Endothelial cell of umbilical vein (primary cell): ENCODE measurements around the gene ZSWIM5. TPM values are rescaled to one million over a fixed set of nuclear protein-coding genes. Genes with fewer than 3 reads are reported as not detected.

Experiments used
- BruUV-seq: library from RNA; stranded (reverse); fragments of 400-500 nt; replicated peaks from 2 replicates; lab custom pipeline; 2021; lab: Mats Ljungman, UMichigan
- CTCF ChIA-PET: fragments of 300-600, 350-600 bp; sonication (Branson Sonifier 250); formaldehyde crosslinking; loops from one replicate; lab custom pipeline; 2021; ENCODE audit warnings: antibody characterized with exemption, inconsistent platforms; lab: Charles Lee
- POLR2A ChIA-PET: fragments of 300-600, 350-600 bp; sonication (Branson Sonifier 250); formaldehyde crosslinking; loops from one replicate; lab custom pipeline; 2021; ENCODE audit warnings: antibody characterized with exemption, inconsistent platforms; lab: Charles Lee
- DNase-seq: peaks from one replicate; pipeline ENCODE4 v3.0.0-alpha.2; 2011; ENCODE audit warnings: low read depth, low spot score
- FAIRE-seq: peaks from 2 replicates; lab custom pipeline; 2011; peaks lifted over from hg19 to GRCh38; lab: Jason Lieb, UNC
- H2AFZ ChIP-seq: 2 replicates; pipeline ENCODE4 v1.6.0; 2012; ENCODE audit warnings: low read depth, low read length, control low read depth, inconsistent platforms
- H3K27ac ChIP-seq: 2 replicates; pipeline ENCODE4 v1.5.1; 2011; ENCODE audit warnings: low read depth, mild to moderate bottlenecking, control low read depth, low read length, moderate library complexity; ENCODE audit not compliant: insufficient read depth
- H3K27me3 ChIP-seq, 2 experiments: 2 replicates each; pipeline versions ENCODE4 v1.6.0 to v1.6.1; 2011; ENCODE audit warnings: low read length in 2 of 2, mixed read lengths in 1 of 2; ENCODE audit not compliant: control insufficient read depth in 2 of 2, insufficient read depth in 2 of 2
- H3K36me3 ChIP-seq, 2 experiments: 2 replicates in 1 of 2; 3 replicates in 1 of 2; pipeline ENCODE4 v1.5.1; 2011; ENCODE audit warnings: low read length in 2 of 2, mild to moderate bottlenecking in 1 of 2, moderate library complexity in 1 of 2; ENCODE audit not compliant: control insufficient read depth in 2 of 2, insufficient read depth in 2 of 2; ENCODE audit errors: extremely low read depth in 1 of 2
- H3K4me1 ChIP-seq: 3 replicates; pipeline ENCODE4 v1.5.1; 2011; ENCODE audit warnings: mild to moderate bottlenecking, low read length; ENCODE audit not compliant: control insufficient read depth, insufficient read depth; ENCODE audit errors: extremely low read depth
- H3K4me2 ChIP-seq: 2 replicates; pipeline ENCODE4 v1.6.1; 2011; ENCODE audit warnings: low read length, control low read depth, mixed read lengths; ENCODE audit not compliant: insufficient read depth
- H3K4me3 ChIP-seq, 3 experiments: fragments of 200-600 bp in 1 of 3; sonication (generic), shearing (Covaris generic) in 1 of 3; replicated peaks in 1 of 3; 2 replicates each; pipeline ENCODE4 v1.5.1; 2011 to 2016; ENCODE audit warnings: control low read depth in 3 of 3, low read length in 3 of 3, mild to moderate bottlenecking in 2 of 3, inconsistent platforms in 1 of 3, low read depth in 1 of 3, moderate library complexity in 1 of 3; ENCODE audit not compliant: insufficient read depth in 1 of 3
- H3K79me2 ChIP-seq: 2 replicates; pipeline ENCODE4 v1.6.0; 2012; ENCODE audit warnings: low read length, inconsistent platforms; ENCODE audit not compliant: control insufficient read depth, insufficient read depth
- H3K9ac ChIP-seq: replicated peaks from 2 replicates; pipeline ENCODE3; 2011; ENCODE audit warnings: low read length, control low read depth; ENCODE audit not compliant: insufficient read depth; ENCODE audit errors: extremely low read depth
- H3K9me1 ChIP-seq: replicated peaks from 3 replicates; pipeline ENCODE4 v1.6.0; 2011; ENCODE audit warnings: mild to moderate bottlenecking, low read length; ENCODE audit not compliant: control insufficient read depth, insufficient read depth; ENCODE audit errors: extremely low read depth
- H3K9me3 ChIP-seq: replicated peaks from 2 replicates; pipeline ENCODE4 v1.5.1; 2012; ENCODE audit warnings: low read length, inconsistent platforms; ENCODE audit not compliant: control insufficient read depth, insufficient read depth
- H4K20me1 ChIP-seq: replicated peaks from 2 replicates; pipeline ENCODE3; 2011; ENCODE audit warnings: mild to moderate bottlenecking, low read length; ENCODE audit not compliant: control insufficient read depth, insufficient read depth; ENCODE audit errors: extremely low read depth
- EZH2 ChIP-seq: IDR thresholded peaks from 2 replicates; pipeline ENCODE4 v1.6.1; 2012; ENCODE audit warnings: borderline replicate concordance, low read depth, mild to moderate bottlenecking, moderate library complexity, low read length, inconsistent platforms; ENCODE audit not compliant: severe bottlenecking
- FOS ChIP-seq: IDR thresholded peaks from 2 replicates; pipeline ENCODE4 v1.6.1; 2011; ENCODE audit warnings: mild to moderate bottlenecking, low read length, moderate library complexity, borderline replicate concordance; ENCODE audit not compliant: insufficient read depth
- MYC ChIP-seq: IDR thresholded peaks from one replicate; pipeline ENCODE4 v1.6.1; 2011; ENCODE audit warnings: mild to moderate bottlenecking, low read depth, low read length
- dilution Hi-C: fragments of 300-500 bp; cut with MboI; formaldehyde crosslinking; loops from one replicate; pipeline ENCODE4 v1.15.0; 2019; ENCODE audit warnings: low sequenced_read_pairs; ENCODE audit not compliant: extremely low pct_ligation_motif_present
- intact Hi-C: fragments of 100-400 bp; cut with micrococcal nuclease; formaldehyde crosslinking; loops from one replicate; pipeline ENCODE4 v1.10.0; 2022
- polyA plus RNA-seq, 4 experiments: library from polyadenylated mRNA; depleted of rRNA in 3 of 4; stranded (reverse) in 3 of 4; unstranded in 1 of 4; fragments of >200 nt; gene quantifications; 2 replicates each; pipeline versions ENCODE4 v1.2.1 to v1.2.3, GENCODE V29; 2011 to 2012; ENCODE audit warnings: missing spikeins in 1 of 4
- total RNA-seq: library from RNA; stranded (reverse); gene quantifications from 2 replicates; pipeline ENCODE4 v1.2.3, GENCODE V29; 2021
- TF ChIP-seq, protein P1 (sequence below): IDR thresholded peaks from 2 replicates; pipeline ENCODE4 v1.6.1; 2011; ENCODE audit not compliant: insufficient read depth, insufficient read length

The ZSWIM5 gene
- total and polyA plus RNA-seq, 2 donors (not counting 3 experiments of a cell fraction or from before 2014, with no cell fraction given), result 1.6 to 4.3 TPM

DNA sequence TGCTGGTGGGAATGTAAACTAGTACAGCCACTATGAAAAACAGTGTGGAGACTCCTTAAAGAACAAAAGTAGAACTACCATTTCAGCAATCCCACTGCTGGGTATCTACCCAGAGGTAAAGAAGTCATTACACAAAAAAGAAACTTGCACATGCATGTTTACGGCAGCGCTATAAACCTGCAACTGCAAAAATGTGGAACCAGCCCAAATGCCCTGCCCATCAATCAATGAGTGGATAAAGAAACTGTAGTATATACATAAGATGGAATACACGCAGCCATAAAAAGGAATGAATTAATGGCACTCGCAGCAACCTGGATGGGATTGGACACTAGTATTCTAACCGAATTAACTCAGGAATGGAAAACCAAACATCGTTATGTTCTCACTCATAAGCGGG is 51.0 kb downstream of the ZSWIM5 start:
- Histone ChIP-seq H3K9me1 (no peaks in the 10 kb centered on the region), H3K4me1 (no peaks in the 10 kb centered on the region), H4K20me1 (no peaks in the 10 kb centered on the region), H3K27me3 (no peaks in the 10 kb centered on the region), H3K9me3 (no peaks in the 10 kb centered on the region), H3K4me3 (no peak overlapping the region), H3K79me2 (no peaks in the 10 kb centered on the region), H3K4me2 (no peak overlapping the region), H3K9ac (no peak overlapping the region), H2AFZ (no peak overlapping the region), H3K36me3 (no peaks in the 10 kb centered on the region), H3K27ac (no peak overlapping the region)
- dilution Hi-C loops, result no loop called here
- ChIA-PET POLR2A (no interaction called here), CTCF (no interaction called here)
- FAIRE-seq, result no peak
- no TSS peak for BruUV-seq
- TF ChIP-seq, protein P1, sequence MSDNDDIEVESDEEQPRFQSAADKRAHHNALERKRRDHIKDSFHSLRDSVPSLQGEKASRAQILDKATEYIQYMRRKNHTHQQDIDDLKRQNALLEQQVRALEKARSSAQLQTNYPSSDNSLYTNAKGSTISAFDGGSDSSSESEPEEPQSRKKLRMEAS, result no peak
- no peak for TF ChIP-seq MYC
- intact Hi-C loops, result no loop called here
- DNase-seq, result no peak

DNA sequence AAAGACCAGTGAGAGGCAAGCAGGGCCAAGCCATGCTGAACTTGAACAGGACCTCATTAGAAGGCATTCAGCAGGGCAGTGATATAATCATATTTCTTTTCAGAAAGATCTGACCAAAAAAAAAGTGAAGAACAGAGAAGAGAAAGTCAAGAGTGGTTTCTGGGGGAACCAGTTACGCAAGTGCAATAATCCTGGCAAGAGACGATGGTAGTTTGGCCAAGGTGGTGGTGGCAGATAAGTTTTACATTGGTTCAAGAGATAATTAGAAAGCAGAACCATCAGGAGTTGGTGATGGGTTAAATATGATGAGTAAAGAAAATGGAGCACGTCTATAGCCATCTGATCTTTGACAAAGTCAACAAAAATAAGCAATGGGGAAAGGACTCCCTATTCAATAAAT is 54.3 kb downstream of the ZSWIM5 start:
- DNase-seq (no peak), FAIRE-seq (no peak)
- Histone ChIP-seq H4K20me1 (no peaks in the 10 kb centered on the region), H3K4me2 (no peak overlapping the region), H3K9me1 (no peaks in the 10 kb centered on the region), H3K4me3 (no peak overlapping the region), H2AFZ (no peak overlapping the region), H3K27ac (no peak overlapping the region), H3K9me3 (no peaks in the 10 kb centered on the region), H3K79me2 (no peaks in the 10 kb centered on the region), H3K9ac (no peak overlapping the region), H3K36me3 (no peaks in the 10 kb centered on the region), H3K27me3 (no peaks in the 10 kb centered on the region), H3K4me1 (no peaks in the 10 kb centered on the region)
- dilution Hi-C loops, result no loop called here
- POLR2A ChIA-PET, result no interaction called here
- intact Hi-C loops, result no loop called here
- TF ChIP-seq FOS, result no peak
- no peak for TF ChIP-seq EZH2
- TF ChIP-seq MYC, result no peak
- BruUV-seq, result no TSS peak
- CTCF ChIA-PET, result no interaction called here
